ENCODE measurements around the gene YWHAG. TPM values are rescaled to one million over a fixed set of nuclear protein-coding genes. Genes with fewer than 3 reads are reported as not detected.

The YWHAG gene
- total RNA-seq, 1 experiment from 2014 or later: 241 TPM

DNA sequence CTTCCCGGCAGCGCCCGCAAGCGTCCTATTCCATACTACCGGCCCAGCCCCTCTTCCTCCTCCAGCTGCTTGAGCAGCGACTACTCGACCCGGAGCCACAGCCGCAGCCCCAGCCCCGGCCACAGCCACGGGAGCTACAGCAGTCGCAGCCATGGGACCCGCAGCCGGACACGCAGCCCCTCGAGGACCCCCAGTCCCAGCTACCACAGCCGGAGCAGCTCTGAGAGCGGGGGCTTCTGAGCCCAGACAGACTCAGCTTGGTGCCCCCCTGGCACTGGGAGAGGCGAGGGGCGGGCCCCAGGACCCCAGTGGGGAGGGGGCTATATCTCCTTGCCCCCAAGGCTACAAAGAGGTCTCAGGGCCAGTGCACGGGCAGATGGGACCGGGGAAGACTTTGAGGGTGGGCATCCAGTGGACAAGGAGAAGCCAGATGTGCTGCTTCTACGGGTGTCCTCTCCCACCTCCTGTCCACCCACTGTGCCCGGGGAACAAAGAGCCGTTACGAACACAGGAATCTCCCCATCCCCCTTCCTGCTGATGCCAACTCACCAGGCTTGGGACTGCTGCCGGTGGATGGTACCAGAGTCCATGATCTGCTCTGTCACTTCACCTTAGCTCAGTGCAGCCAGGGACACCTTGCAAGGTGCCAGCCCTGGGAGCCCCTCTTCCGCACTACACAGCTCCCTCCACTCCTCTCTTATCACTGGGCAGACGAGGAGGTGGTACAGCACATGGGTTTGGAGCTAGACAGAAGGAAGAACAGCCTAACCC is 73.0 kb downstream of the YWHAG start:
- no peaks in the 10 kb centered on the region for H3K79me1 ChIP-seq (ENCODE audit: insufficient read depth, low read depth, low read length, poor library complexity, severe bottlenecking)
- Mint-ChIP-seq H3K27me3 (ENCODE audit: low read depth) (peaks cover 36% of the 10 kb centered on the region), H3K36me3 (ENCODE audit: insufficient read depth in 1 of 3, low read depth in 3 of 3) (peaks cover 4 to 23% (median 9%) of the 10 kb centered on the region in 3 experiments), H3K4me3 (no peak overlapping the region), H3K9me3 (peaks cover 0 to 2% of the 10 kb centered on the region in 2 experiments; a peak in 2 of 5 replicates), H3K4me1 (peaks cover 13 to 28% of the 10 kb centered on the region in 2 experiments), H3K27ac (no peak overlapping the region)
- no peak overlapping the region for H4K5ac ChIP-seq (ENCODE audit: insufficient read length, low read depth, low read length)
- H3K27ac ChIP-seq (ENCODE audit: insufficient read length, low read depth, low read length): no peak overlapping the region
- no peaks in the 10 kb centered on the region for H3K9me3 ChIP-seq (ENCODE audit: control insufficient read depth, low read depth, low read length)
- H2BK20ac ChIP-seq (ENCODE audit: low read depth, low read length, poor library complexity, severe bottlenecking): no peak overlapping the region
- no peak overlapping the region for H3K14ac ChIP-seq (ENCODE audit: insufficient read depth, low read length)
- peaks cover 5% of the 10 kb centered on the region; the same call in 1 of the 2 replicates for H3K27me3 ChIP-seq (ENCODE audit: insufficient read depth, low read length)
- no peak overlapping the region for H2BK120ac ChIP-seq (ENCODE audit: low read depth, low read length, poor library complexity, severe bottlenecking)
- DNase-seq: peak; percentile 24
- H4K20me1 ChIP-seq (ENCODE audit: control insufficient read depth, insufficient read depth, insufficient read length): no peaks in the 10 kb centered on the region
- H3K4me2 ChIP-seq (ENCODE audit: insufficient read depth, insufficient read length, low read length): no peak overlapping the region
- no peak overlapping the region for H3K9ac ChIP-seq (ENCODE audit: extremely low read depth, insufficient read length, low read length)
- no peak overlapping the region for H3K23ac ChIP-seq (ENCODE audit: insufficient read length, low read depth, low read length)
- H2BK12ac ChIP-seq (ENCODE audit: insufficient read length, low read depth, low read length): no peak overlapping the region
- H2AFZ ChIP-seq (ENCODE audit: low read length): no peak overlapping the region
- no peak overlapping the region for H3K4ac ChIP-seq (ENCODE audit: low read depth, low read length)
- H2BK5ac ChIP-seq (ENCODE audit: insufficient read length, low read length): no peak overlapping the region
- peaks cover 8% of the 10 kb centered on the region for H3K23me2 ChIP-seq (ENCODE audit: insufficient read length, low read depth, low read length, poor library complexity, severe bottlenecking)
- no peak overlapping the region for H4K91ac ChIP-seq (ENCODE audit: insufficient read length, low read depth, low read length)
- WGBS (ENCODE audit: extremely low coverage, insufficient read length, low lambda C conversion rate): no CpG with 5 or more reads among the region's 29 CpGs
- H3K18ac ChIP-seq (ENCODE audit: insufficient read length, low read depth, low read length): no peak overlapping the region
- H2AK5ac ChIP-seq (ENCODE audit: insufficient read length, low read length): no peak overlapping the region
- no peak overlapping the region for H4K8ac ChIP-seq (replicated peaks; ENCODE audit: insufficient read length, low read depth, low read length)
- TF ChIP-seq, protein P1, sequence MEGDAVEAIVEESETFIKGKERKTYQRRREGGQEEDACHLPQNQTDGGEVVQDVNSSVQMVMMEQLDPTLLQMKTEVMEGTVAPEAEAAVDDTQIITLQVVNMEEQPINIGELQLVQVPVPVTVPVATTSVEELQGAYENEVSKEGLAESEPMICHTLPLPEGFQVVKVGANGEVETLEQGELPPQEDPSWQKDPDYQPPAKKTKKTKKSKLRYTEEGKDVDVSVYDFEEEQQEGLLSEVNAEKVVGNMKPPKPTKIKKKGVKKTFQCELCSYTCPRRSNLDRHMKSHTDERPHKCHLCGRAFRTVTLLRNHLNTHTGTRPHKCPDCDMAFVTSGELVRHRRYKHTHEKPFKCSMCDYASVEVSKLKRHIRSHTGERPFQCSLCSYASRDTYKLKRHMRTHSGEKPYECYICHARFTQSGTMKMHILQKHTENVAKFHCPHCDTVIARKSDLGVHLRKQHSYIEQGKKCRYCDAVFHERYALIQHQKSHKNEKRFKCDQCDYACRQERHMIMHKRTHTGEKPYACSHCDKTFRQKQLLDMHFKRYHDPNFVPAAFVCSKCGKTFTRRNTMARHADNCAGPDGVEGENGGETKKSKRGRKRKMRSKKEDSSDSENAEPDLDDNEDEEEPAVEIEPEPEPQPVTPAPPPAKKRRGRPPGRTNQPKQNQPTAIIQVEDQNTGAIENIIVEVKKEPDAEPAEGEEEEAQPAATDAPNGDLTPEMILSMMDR (conservative IDR thresholded peaks at IDR 0.05): no peak
- no peak overlapping the region for H3T11ph ChIP-seq (ENCODE audit: low read length)
- H3K4me1 ChIP-seq (ENCODE audit: insufficient read depth, low read length): no peaks in the 10 kb centered on the region; the same call in 1 of the 2 replicates
- no peaks in the 10 kb centered on the region for H3K79me2 ChIP-seq (ENCODE audit: insufficient read depth, low read length)
- no peak overlapping the region for H2BK15ac ChIP-seq (ENCODE audit: low read depth, low read length)
- no peak overlapping the region for H3K56ac ChIP-seq (ENCODE audit: insufficient read length, low read depth, low read length)
